Inferior parietal cortex (tissue), 1 donor: ENCODE measurements around the gene PCNT.
"Not testable (repeated sequence)": the region's sequence is repeated elsewhere in the genome, so short reads cannot be mapped to it uniquely, and the experiment has no call there.

Source experiments
- DNase-seq: peaks from one replicate; pipeline ENCODE4 v3.0.0-alpha.2; 2016; ENCODE audit errors: extremely low spot score

The PCNT gene

DNA sequence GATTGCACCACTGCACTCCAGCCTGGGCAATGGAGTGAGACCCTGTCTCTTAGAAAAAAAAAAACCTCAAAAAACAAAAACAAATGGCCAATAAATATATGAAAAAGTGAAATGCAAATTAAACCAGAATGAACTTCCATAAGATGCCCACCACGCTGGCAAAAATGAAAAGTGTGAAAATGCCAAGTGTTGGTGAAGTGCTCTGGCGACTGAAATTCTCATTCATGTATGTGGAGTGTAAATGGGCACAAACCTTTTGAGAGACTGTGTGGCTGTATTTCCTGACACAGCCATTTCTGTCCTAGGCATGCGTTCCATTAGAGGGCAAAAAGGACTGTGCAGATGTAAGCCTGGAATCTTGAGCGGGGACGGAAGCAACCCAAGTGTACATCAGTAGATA lies 19.5 kb upstream of the PCNT start:
- DNase-seq: no peak

DNA sequence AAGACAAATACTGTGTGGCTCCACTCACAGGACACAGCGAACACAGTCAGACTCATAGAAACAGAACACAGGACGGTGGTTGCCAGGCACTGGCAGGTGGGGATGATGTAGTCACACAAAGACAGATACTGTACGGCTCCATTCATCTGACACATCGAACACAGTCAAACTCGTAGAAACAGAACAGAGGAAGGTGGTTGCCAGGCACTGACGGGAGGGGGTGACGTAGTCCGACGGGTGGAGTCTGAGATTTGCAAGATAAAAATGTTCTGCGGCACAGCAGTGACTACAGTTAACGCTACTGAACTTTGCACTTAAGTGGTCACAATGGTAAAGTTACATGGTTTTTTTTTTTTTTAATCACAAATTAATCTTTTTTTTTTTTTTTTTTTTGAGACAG lies 19.0 kb upstream of the PCNT start:
- no peak for DNase-seq

DNA sequence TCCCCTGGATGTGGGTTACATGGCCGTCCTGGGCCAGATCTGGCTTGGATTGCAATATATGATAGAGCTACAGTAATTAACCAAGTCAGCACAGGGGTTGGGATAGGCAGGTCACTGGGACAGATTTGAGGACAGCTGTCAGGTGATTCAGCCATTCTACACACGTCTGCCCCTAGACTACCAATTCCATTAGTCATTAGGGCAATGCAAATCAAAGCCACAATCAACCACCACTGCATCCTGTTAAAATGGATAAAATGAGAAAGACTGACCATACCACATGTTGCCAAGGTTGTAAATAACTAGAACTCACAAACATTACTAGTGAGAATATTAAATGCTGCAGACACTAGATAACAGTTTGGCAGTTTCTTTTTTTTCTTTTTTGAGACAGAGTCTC lies 16.3 kb upstream of the PCNT start:
- no peak for DNase-seq

DNA sequence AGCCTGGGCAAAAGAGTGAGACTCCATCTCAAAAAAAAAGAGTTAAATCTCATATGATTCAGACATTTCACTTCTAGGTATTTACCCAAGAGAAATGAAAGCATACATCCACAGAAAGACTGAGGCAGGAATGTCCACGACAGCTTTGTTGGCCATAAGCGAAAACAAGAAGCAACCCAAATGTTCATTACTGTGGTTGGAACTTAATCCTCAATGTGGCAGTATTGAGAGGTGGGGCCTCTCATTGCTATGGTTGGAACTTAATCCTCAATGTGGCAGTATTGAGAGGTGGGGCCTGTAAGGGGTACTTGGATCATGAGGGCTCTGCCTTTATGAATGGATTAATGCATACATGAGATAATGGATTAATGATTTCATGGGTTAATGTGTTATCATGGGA lies 15.5 kb upstream of the PCNT start:
- DNase-seq: no peak

DNA sequence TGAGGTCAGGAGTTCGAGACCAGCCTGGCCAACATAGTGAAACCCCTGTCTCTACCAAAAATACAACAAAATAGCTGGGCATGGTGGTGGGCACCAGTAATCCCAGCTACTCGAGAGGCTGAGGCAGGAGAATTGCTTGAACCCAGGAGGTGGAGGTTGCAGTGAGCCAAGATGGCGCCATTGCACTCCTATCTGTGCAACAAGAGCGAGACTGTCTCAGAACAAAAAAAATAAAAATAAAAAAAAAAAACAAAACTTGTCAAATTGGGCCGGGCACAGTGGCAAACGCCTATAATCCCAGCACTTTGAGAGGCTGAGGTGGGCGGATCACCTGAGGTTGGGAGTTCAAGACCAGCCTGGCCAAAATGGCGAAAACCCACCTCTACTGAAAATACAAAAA lies 13.7 kb upstream of the PCNT start:
- not testable (repeated sequence) for DNase-seq

DNA sequence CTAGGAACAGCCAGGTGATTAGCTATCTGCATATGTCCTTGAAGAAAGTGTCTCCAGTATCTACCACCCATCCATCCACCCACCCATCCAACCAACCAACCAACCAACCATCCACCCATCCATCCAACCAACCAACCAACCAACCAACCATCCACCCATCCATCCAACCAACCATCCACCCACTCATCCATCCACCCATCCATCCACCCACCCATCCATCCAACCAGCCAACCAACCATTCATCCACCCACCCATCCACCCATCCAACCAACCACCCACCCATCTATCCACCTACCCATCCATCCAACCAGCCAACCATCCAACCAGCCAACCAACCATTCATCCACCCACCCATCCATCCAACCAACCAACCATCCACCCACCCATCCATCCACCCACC lies 12.4 kb upstream of the PCNT start:
- no peak for DNase-seq

DNA sequence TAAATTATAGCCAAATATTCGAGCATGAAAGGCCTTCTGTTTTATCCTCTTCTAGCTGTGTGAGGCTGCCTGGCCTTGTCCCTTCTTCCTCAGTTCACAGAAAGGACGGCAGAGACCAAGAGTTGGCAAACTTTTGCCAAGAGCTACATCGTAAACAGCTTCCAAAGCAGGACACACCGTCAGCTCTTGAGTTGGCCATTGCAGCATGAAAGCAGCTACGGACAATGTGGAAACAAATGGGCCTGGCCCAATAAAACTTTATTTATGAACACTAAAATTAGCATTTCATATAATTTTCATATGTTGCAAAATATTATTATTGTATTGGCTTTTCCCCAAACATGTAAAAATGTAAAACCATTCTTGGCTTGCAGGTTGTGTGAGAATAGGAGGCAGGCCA lies 11.0 kb upstream of the PCNT start:
- DNase-seq: no peak

GRCh38 chr21:46314441-46315020 lies 9.4 kb upstream of the PCNT start:
- no peak for DNase-seq

DNA sequence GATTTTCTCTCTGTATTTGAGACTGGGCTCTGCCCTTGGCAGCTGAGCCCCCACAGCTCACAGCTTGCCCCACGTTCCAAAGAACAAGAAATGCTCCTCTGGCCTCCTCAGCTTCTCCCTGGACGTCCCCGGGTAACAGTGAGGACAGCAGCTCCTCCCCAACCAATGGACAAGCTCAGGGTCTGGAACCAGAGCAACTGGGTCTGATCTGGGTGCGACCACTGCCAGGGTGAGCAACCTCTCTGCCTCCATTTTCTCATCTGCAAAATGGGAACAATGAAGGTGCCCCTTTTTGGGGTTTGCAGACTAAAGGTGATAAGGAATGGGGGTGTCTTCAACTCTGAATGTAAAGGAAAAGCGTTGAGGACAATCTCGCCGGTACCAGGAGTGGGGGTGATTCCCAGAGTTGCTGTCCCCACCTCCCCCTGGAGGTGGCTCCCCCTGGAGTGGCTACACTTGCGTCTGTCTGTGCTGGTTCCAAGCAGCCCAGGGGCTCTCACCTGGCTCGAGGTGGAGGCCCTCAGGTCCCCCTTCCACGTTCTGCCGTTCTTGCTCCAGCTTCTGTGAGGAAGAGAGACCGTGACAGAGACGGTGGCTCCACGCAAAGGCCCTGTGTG lies 7.1 kb upstream of the PCNT start:
- DNase-seq: no peak

GRCh38 chr21:46317710-46318463 lies 6.1 kb upstream of the PCNT start:
- no peak for DNase-seq

GRCh38 chr21:46318464-46318845 lies 5.5 kb upstream of the PCNT start:
- DNase-seq: no peak

DNA sequence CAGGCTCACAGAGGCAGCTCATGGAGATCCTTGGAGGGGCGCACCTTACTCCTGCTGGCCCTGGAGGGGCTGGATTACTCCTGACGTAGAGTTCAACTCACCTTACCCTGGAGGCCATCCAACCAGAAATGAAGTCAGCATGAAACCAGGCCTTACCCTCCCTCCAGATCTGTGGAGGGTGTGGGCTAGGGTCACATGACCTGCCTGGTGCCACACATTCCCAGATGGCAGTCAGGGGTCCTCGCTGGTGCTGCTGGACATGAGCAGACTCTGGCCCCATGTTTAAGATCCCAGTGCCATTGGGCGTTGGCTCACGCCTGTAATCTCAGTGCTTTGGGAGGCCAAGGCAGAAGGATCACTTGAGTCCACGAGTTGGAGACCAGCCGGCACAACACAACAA lies 4.8 kb upstream of the PCNT start:
- DNase-seq: no peak

DNA sequence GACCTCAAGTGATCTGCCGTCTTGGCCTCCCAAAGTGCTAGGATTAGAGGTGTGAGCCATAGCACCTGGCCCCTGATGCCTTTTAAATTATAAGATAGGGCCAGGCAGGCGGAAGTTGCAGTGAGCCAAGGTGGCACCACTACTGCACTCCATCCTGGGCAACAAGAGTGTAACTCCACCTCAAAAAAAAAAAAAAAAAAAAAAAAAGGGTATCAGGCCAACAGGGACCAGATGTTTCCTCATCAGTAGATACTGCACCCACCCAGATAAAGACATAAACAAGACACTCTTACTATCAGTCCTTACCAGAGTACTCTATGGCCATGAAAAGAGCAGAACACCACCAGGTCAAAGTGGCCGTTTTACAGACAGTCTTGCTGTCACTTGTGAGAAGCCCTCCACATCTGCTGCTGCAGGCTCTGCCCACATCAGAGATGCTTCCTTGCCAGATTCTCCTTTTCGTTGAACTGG lies 3.6 kb upstream of the PCNT start:
- no peak for DNase-seq

GRCh38 chr21:46322351-46323226 lies 1.4 kb upstream of the PCNT start:
- DNase-seq: no peak

DNA sequence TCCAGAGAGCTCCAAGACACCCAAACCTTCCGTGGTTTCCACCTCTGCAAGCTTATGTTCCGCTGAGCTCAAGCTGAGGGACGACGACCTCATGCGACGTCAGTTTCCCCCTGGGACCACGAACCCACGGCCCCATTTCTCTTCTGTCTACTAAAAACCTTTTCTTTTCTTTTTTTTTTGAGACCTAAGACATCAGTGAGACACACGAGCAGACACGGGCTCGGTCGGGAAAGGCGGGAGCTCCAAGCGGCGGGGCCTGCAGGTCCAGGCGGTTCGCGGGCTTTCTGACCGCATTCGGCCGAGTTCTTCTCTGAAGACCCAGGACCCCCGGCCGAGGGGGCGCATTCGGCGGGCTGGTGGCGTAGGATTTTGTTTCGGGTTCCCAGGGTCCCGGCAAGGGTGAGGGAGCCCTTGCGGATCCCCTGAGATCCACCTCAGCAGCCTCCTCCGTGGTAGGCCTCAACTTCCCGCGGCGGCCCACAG lies 688 bp upstream of the PCNT start:
- DNase-seq: no peak

GRCh38 chr21:46324390-46325072 lies 575 bp downstream of the PCNT start:
- peak; percentile 78 for DNase-seq

- peak; percentile 45 for DNase-seq
Observed at GRCh38 chr21:46325073-46325912, 1.3 kb downstream of the PCNT start.

DNA sequence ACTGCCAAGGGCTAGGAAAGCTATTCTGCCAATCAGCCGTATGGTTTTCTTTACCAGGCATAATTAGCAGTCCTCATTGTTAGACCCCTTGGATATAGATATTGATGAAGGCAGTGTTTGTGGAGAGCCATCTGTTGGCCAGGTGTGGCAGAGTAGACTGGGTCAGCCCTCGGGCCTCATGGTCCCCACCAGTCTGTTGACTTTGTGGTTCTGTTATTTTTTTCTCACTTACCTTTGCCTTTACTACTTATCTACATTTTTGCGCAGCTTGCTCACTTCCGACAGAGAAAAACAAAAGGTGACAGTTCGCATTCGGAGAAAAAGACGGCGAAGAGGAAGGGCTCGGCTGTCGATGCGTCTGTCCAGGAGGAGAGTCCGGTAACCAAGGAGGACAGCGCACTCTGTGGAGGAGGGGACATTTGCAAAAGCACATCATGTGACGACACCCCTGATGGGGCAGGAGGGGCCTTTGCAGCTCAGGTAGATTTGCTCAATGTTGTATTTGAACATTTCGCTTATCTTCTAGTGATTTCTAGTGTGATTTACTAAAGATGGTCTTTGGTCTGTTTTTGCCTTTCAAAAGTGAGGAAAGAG lies 2.3 kb downstream of the PCNT start:
- no peak for DNase-seq

DNA sequence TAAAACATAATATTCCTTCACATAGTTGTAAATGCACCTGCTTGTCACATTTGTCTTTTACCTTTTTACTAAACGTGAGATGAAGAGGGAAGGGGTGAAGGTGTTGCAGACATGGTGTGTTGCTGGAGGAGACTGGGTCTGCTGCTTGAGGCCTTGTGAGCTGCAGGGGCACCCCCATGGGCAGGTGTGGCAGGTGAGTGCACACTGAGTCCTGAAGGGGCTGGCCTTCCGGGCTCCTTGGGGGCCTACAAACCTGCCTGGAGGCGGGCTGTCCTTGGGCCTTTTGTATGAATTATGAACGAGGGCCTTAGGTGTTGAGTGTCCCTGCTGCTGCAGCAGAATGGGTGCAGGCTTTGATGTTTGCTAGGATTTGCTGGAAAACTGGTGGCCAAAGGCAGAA lies 3.8 kb downstream of the PCNT start:
- DNase-seq: no peak

GRCh38 chr21:46328151-46328550 lies 4.2 kb downstream of the PCNT start:
- no peak for DNase-seq
